H1 (cell line): Measurements from ENCODE around the gene KCNG3. TPM values are rescaled to one million over a fixed set of nuclear protein-coding genes. Genes with fewer than 3 reads are reported as not detected.

Source experiments
- CTCF ChIA-PET: fragments of 300-600 bp; sonication (Branson Sonifier 250); formaldehyde crosslinking; loops from one replicate; lab custom pipeline; 2021; ENCODE audit not compliant: partially characterized antibody; lab: Charles Lee
- POLR2A ChIA-PET: fragments of 300-600 bp; sonication (Branson Sonifier 250); formaldehyde crosslinking; loops from one replicate; lab custom pipeline; 2021; ENCODE audit warnings: inconsistent platforms; ENCODE audit not compliant: partially characterized antibody; lab: Charles Lee
- DNase-seq, 2 experiments: peaks; one replicate each; pipeline versions ENCODE4 v3.0.0 to v3.0.0-alpha.2; 2010 to 2022; ENCODE audit warnings: low spot score in 2 of 2, low read depth in 1 of 2, mixed read lengths in 1 of 2
- FAIRE-seq: peaks from 2 replicates; lab custom pipeline; 2011; peaks lifted over from hg19 to GRCh38; lab: Jason Lieb, UNC
- H2AFZ ChIP-seq: 2 replicates; pipeline ENCODE4 v1.8.1; 2012; ENCODE audit warnings: low read length, inconsistent platforms
- H2AK5ac ChIP-seq: 2 replicates; pipeline ENCODE4 v1.6.1; 2013; ENCODE audit warnings: low read depth, low read length
- H2BK120ac ChIP-seq: replicated peaks from 2 replicates; pipeline ENCODE3; 2013; ENCODE audit warnings: low read depth, low read length, inconsistent platforms
- H2BK12ac ChIP-seq: 2 replicates; pipeline ENCODE4 v1.6.1; 2013; ENCODE audit warnings: low read depth, low read length
- H2BK15ac ChIP-seq: 2 replicates; pipeline ENCODE4 v1.6.1; 2013; ENCODE audit warnings: low read length
- H2BK20ac ChIP-seq: 2 replicates; pipeline ENCODE4 v1.6.1; 2013; ENCODE audit warnings: low read length
- H2BK5ac ChIP-seq: 2 replicates; pipeline ENCODE4 v1.6.1; 2013; ENCODE audit warnings: low read depth, low read length
- H3K14ac ChIP-seq: 2 replicates; pipeline ENCODE4 v1.6.1; 2013; ENCODE audit warnings: inconsistent platforms; ENCODE audit not compliant: insufficient read length
- H3K18ac ChIP-seq: 2 replicates; pipeline ENCODE4 v1.6.1; 2013; ENCODE audit warnings: low read length; ENCODE audit errors: extremely low read depth
- H3K23ac ChIP-seq: 2 replicates; pipeline ENCODE4 v1.6.1; 2013; ENCODE audit warnings: inconsistent platforms; ENCODE audit not compliant: insufficient read length
- H3K23me2 ChIP-seq: 2 replicates; pipeline ENCODE4 v1.6.1; 2013; ENCODE audit warnings: low read depth, low read length
- H3K27ac ChIP-seq: 2 replicates; pipeline ENCODE4 v1.6.1; 2011; ENCODE audit warnings: low read depth, low read length, inconsistent platforms
- H3K27me3 ChIP-seq, 4 experiments: replicated peaks in 1 of 4; 1 replicate in 1 of 4; 2 replicates in 3 of 4; pipeline versions ENCODE4 v1.6.1 to v1.8.1; 2011 to 2013; ENCODE audit warnings: low read length in 3 of 4, mild to moderate bottlenecking in 3 of 4, inconsistent platforms in 2 of 4, mixed read lengths in 2 of 4, moderate library complexity in 1 of 4; ENCODE audit not compliant: control insufficient read depth in 3 of 4, insufficient read depth in 3 of 4; ENCODE audit errors: extremely low read depth in 1 of 4
- H3K36me3 ChIP-seq, 4 experiments: 2 replicates each; pipeline versions ENCODE4 v1.6.1 to v1.8.1; 2011 to 2013; ENCODE audit warnings: mild to moderate bottlenecking in 4 of 4, low read length in 3 of 4, moderate library complexity in 2 of 4, control low read depth in 1 of 4, inconsistent platforms in 1 of 4; ENCODE audit not compliant: insufficient read depth in 4 of 4, control insufficient read depth in 2 of 4
- H3K4ac ChIP-seq: replicated peaks from 2 replicates; pipeline ENCODE3; 2013; ENCODE audit warnings: low read length, low read depth, mixed read lengths, inconsistent platforms; ENCODE audit not compliant: insufficient read length
- H3K4me1 ChIP-seq, 4 experiments: replicated peaks in 1 of 4; 1 replicate in 1 of 4; 2 replicates in 3 of 4; pipeline versions ENCODE4 v1.6.1 to v1.8.1; 2011 to 2013; ENCODE audit warnings: low read length in 3 of 4, inconsistent platforms in 2 of 4, mixed read lengths in 1 of 4; ENCODE audit not compliant: insufficient read depth in 4 of 4, control insufficient read depth in 3 of 4
- H3K4me2 ChIP-seq, 2 experiments: 2 replicates each; pipeline versions ENCODE4 v1.6.1 to v1.8.1; 2011 to 2013; ENCODE audit warnings: low read depth in 2 of 2, low read length in 2 of 2, control low read depth in 1 of 2, inconsistent platforms in 1 of 2, mild to moderate bottlenecking in 1 of 2; ENCODE audit not compliant: insufficient read depth in 1 of 2
- H3K4me3 ChIP-seq, 4 experiments: fragments of 200-600, 300-600 bp in 1 of 4; sonication (generic), shearing (Covaris generic), sonication (Bioruptor Twin) in 1 of 4; 2 replicates each; pipeline versions ENCODE4 v1.5.1 to v1.8.1; 2011 to 2016; ENCODE audit warnings: low read length in 4 of 4, low read depth in 3 of 4, control low read depth in 2 of 4, inconsistent platforms in 2 of 4, mild to moderate bottlenecking in 2 of 4, mixed read lengths in 1 of 4, moderate library complexity in 1 of 4; ENCODE audit not compliant: insufficient read depth in 2 of 4; ENCODE audit errors: extremely low read depth in 1 of 4
- H3K56ac ChIP-seq: replicated peaks from 2 replicates; pipeline ENCODE3; 2013; ENCODE audit warnings: low read depth, mild to moderate bottlenecking, mixed read lengths, low read length, inconsistent platforms; ENCODE audit not compliant: insufficient read length
- H3K79me1 ChIP-seq: 2 replicates; pipeline ENCODE4 v1.6.1; 2013; ENCODE audit warnings: low read depth, low read length, control low read depth
- H3K79me2 ChIP-seq, 2 experiments: 2 replicates each; pipeline versions ENCODE4 v1.6.1 to v1.8.1; 2012 to 2013; ENCODE audit warnings: low read length in 2 of 2, mild to moderate bottlenecking in 2 of 2, inconsistent platforms in 1 of 2; ENCODE audit not compliant: insufficient read depth in 2 of 2, control insufficient read depth in 1 of 2
- H3K9ac ChIP-seq, 4 experiments: replicated peaks in 1 of 4; 1 replicate in 1 of 4; 2 replicates in 3 of 4; pipeline versions ENCODE4 v1.6.1 to v1.8.1; 2011 to 2013; ENCODE audit warnings: low read depth in 3 of 4, low read length in 3 of 4, control low read depth in 2 of 4, mild to moderate bottlenecking in 2 of 4, moderate library complexity in 2 of 4, inconsistent platforms in 1 of 4; ENCODE audit errors: extremely low read depth in 1 of 4
- H3K9me3 ChIP-seq, 2 experiments: 2 replicates each; pipeline versions ENCODE4 v1.6.1 to v1.8.1; 2012 to 2013; ENCODE audit warnings: mild to moderate bottlenecking in 2 of 2, moderate library complexity in 2 of 2, control low read depth in 1 of 2, inconsistent platforms in 1 of 2, low read depth in 1 of 2, low read length in 1 of 2, mixed read lengths in 1 of 2; ENCODE audit not compliant: insufficient read depth in 2 of 2
- H4K20me1 ChIP-seq, 2 experiments: replicated peaks in 1 of 2; 2 replicates each; pipeline versions ENCODE3 to v1.8.1; 2011 to 2013; ENCODE audit warnings: inconsistent platforms in 2 of 2, low read length in 2 of 2, mild to moderate bottlenecking in 1 of 2; ENCODE audit not compliant: insufficient read depth in 2 of 2, control insufficient read depth in 1 of 2
- H4K5ac ChIP-seq: 2 replicates; pipeline ENCODE4 v1.6.1; 2013; ENCODE audit warnings: low read length, low read depth, mixed read lengths, inconsistent platforms; ENCODE audit not compliant: insufficient read length
- H4K8ac ChIP-seq: 2 replicates; pipeline ENCODE4 v1.8.0; 2013; ENCODE audit warnings: mild to moderate bottlenecking, moderate library complexity, low read length, inconsistent platforms; ENCODE audit not compliant: insufficient read depth; ENCODE audit errors: extremely low read depth
- H4K91ac ChIP-seq: replicated peaks from 2 replicates; pipeline ENCODE3; 2013; ENCODE audit warnings: low read length, mixed read lengths, inconsistent platforms; ENCODE audit not compliant: insufficient read length
- ASH2L ChIP-seq: fragments of 200-600, 300-600 bp; sonication (generic); IDR thresholded peaks from one replicate; pipeline ENCODE4 v1.7.1; 2017; ENCODE audit warnings: low read length
- CREB1 ChIP-seq: IDR thresholded peaks from 2 replicates; pipeline ENCODE4 v1.6.1; 2012; ENCODE audit warnings: inconsistent platforms
- EP300 ChIP-seq, 2 experiments: IDR thresholded peaks; 1 replicate in 1 of 2; 2 replicates in 1 of 2; pipeline ENCODE4 v1.6.1; 2011 to 2012; ENCODE audit warnings: low read depth in 2 of 2, low read length in 2 of 2, mild to moderate bottlenecking in 2 of 2, borderline replicate concordance in 1 of 2, inconsistent platforms in 1 of 2, moderate library complexity in 1 of 2
- EZH2 ChIP-seq: fragments of 200-600 bp; sonication (generic); IDR thresholded peaks from 2 replicates; pipeline ENCODE4 v1.7.1; 2012; ENCODE audit warnings: low read depth, mild to moderate bottlenecking, moderate library complexity, low read length, inconsistent platforms; ENCODE audit not compliant: severe bottlenecking
- HDAC6 ChIP-seq: IDR thresholded peaks from one replicate; pipeline ENCODE4 v1.7.1; 2012; ENCODE audit warnings: low read depth, mild to moderate bottlenecking, inconsistent platforms, low read length, moderate library complexity
- POLR2AphosphoS5 ChIP-seq: IDR thresholded peaks from 2 replicates; pipeline ENCODE4 v1.6.1; 2011; ENCODE audit warnings: low read depth, low read length
- SIRT6 ChIP-seq: IDR thresholded peaks from one replicate; pipeline ENCODE4 v1.7.1; 2012; ENCODE audit warnings: low read length, inconsistent platforms
- SP2 ChIP-seq: IDR thresholded peaks from 2 replicates; pipeline ENCODE4 v1.6.1; 2012; ENCODE audit warnings: mild to moderate bottlenecking, low read length, inconsistent platforms
- TBP ChIP-seq: IDR thresholded peaks from 2 replicates; pipeline ENCODE4 v1.6.1; 2011; ENCODE audit warnings: low read depth, low read length, improper control_type of control experiment
- ZNF274 ChIP-seq: IDR thresholded peaks from 2 replicates; pipeline ENCODE4 v1.7.0; 2012; ENCODE audit warnings: low read length, borderline replicate concordance; ENCODE audit errors: extremely low read depth
- WGBS, 2 experiments: shearing (Covaris generic) in 1 of 2; methylation state at CpG; one replicate each; pipeline versions ENCODE4 v1.1.6 to v1.1.7; 2013 to 2015; ENCODE audit warnings: low lambda C conversion rate in 2 of 2, mixed read lengths in 2 of 2, inconsistent platforms in 1 of 2, low coverage in 1 of 2, missing lambda C conversion rate in 1 of 2; ENCODE audit not compliant: insufficient replicate concordance in 2 of 2, insufficient coverage in 1 of 2, insufficient read length in 1 of 2; ENCODE audit errors: extremely low coverage in 1 of 2, missing lambda C conversion rate in 1 of 2; 5-methylcytosine and 5-hydroxymethylcytosine counted together
- polyA plus RNA-seq, 7 experiments: library from polyadenylated mRNA; depleted of rRNA in 3 of 7; stranded (reverse) in 5 of 7; unstranded in 2 of 7; fragments of >200 nt in 5 of 7; fragments of 200-250 nt in 2 of 7; gene quantifications; 1 replicate in 5 of 7; 2 replicates in 1 of 7; 4 replicates in 1 of 7; pipeline versions ENCODE4 v1.2.1 to v1.2.3, GENCODE V29; 2011 to 2013; ENCODE audit warnings: missing spikeins in 2 of 7, mixed read lengths in 2 of 7
- total RNA-seq: library from RNA; stranded (reverse); fragmentation: NEBNext Ultra II Directional; extraction: Animal tissue kit (Norgen Biotek cat#: 25700); gene quantifications from 2 replicates; pipeline ENCODE4 v1.2.1, GENCODE V29; 2021
- TF ChIP-seq, protein P1 (sequence below): IDR thresholded peaks from 2 replicates; pipeline ENCODE4 v1.6.1; 2011; ENCODE audit warnings: low read length, improper control_type of control experiment

KCNG3 gene
- total and polyA plus RNA-seq, 2 of the 8 experiments (the other 6 are each of a cell fraction or from before 2014, with no cell fraction given): 8.1 to 21.3 TPM

- Histone ChIP-seq H3K9ac (no peak overlapping the region), H2BK5ac (no peak overlapping the region), H3K79me2 (no peaks in the 10 kb centered on the region), H2BK15ac (no peak overlapping the region), H2BK120ac (no peak overlapping the region), H3K18ac (no peak overlapping the region), H2BK12ac (no peak overlapping the region), H3K4ac (no peak overlapping the region), H3K79me1 (no peaks in the 10 kb centered on the region), H4K5ac (no peak overlapping the region), H4K8ac (no peak overlapping the region), H3K27me3 (no peaks in the 10 kb centered on the region), H3K4me2 (no peak overlapping the region), H3K14ac (no peak overlapping the region), H2BK20ac (no peak overlapping the region), H3K23me2 (no peaks in the 10 kb centered on the region), H3K4me3 (no peak overlapping the region), H2AFZ (no peak overlapping the region), H3K4me1 (no peaks in the 10 kb centered on the region), H3K36me3 (peaks cover 0 to 8% (median 4%) of the 10 kb centered on the region in 4 experiments; a peak in 3 of 8 replicates), H4K91ac (no peak overlapping the region), H3K23ac (no peak overlapping the region), H3K27ac (no peak overlapping the region), H4K20me1 (no peaks in the 10 kb centered on the region), H3K9me3 (peaks cover 2 to 12% of the 10 kb centered on the region in 2 experiments; a peak in 3 of 4 replicates), H2AK5ac (no peak overlapping the region), H3K56ac (no peak overlapping the region)
- WGBS, 2 experiments: 97% methylated on average over 8 of the region's 8 CpGs; no CpG with 5 or more reads in 1 of the 2 experiments
- ChIA-PET POLR2A (interaction anchor here (1.0 to 1.4 kb wide), 4 partner anchors 9 to 27 kb away, joined by 3 read pairs; no protein-coding TSS in a partner anchor), CTCF (interaction anchor here (0.7 to 1.9 kb wide), 7 partner anchors 15 to 67 kb away, joined by 3 to 5 read pairs (median 3); no protein-coding TSS in a partner anchor)
- FAIRE-seq (no peak), DNase-seq (no peak)
- TF ChIP-seq POLR2AphosphoS5 (no peak), SIRT6 (no peak), CREB1 (no peak), ASH2L (no peak), ZNF274 (no peak), EP300 (IDR thresholded peaks at IDR 0.05; ENCODE audit: borderline replicate concordance in 1 of 2, low read depth in 2 of 2, low read length in 2 of 2) (no peak), EZH2 (no peak), HDAC6 (no peak), TBP (no peak), SP2 (no peak)
- TF ChIP-seq, protein P1, sequence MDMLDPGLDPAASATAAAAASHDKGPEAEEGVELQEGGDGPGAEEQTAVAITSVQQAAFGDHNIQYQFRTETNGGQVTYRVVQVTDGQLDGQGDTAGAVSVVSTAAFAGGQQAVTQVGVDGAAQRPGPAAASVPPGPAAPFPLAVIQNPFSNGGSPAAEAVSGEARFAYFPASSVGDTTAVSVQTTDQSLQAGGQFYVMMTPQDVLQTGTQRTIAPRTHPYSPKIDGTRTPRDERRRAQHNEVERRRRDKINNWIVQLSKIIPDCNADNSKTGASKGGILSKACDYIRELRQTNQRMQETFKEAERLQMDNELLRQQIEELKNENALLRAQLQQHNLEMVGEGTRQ: no peak
Measured at GRCh38 chr2:42408009-42408408, 85.8 kb downstream of the KCNG3 start.
